Activated CD4-positive, alpha-beta memory T cell treated with anti-CD3 and anti-CD28 coated beads for 36 hours (primary cell): Measurements from ENCODE around the gene XKR7. TPM values are rescaled to one million over a fixed set of nuclear protein-coding genes. Genes with fewer than 3 reads are reported as not detected.
"Not testable (repeated sequence)": the region's sequence is repeated elsewhere in the genome, so short reads cannot be mapped to it uniquely, and the experiment has no call there.

Experiments
- CTCF ChIA-PET: fragments of 350-600 bp; sonication (Branson Sonifier 250); formaldehyde crosslinking; loops from one replicate; lab custom pipeline; 2021; ENCODE audit warnings: antibody characterized with exemption, inconsistent platforms; lab: Charles Lee
- POLR2A ChIA-PET: fragments of 350-600 bp; sonication (Branson Sonifier 250); formaldehyde crosslinking; loops from one replicate; lab custom pipeline; 2021; ENCODE audit warnings: antibody characterized with exemption; lab: Charles Lee
- DNase-seq: peaks from one replicate; pipeline ENCODE4 v3.0.0-alpha.2; 2020
- H3K27ac Mint-ChIP-seq: one replicate; pipeline ENCODE4 v1.8.0; 2021; ENCODE audit warnings: mixed read lengths
- H3K27me3 Mint-ChIP-seq: one replicate; pipeline ENCODE4 v1.8.0; 2021; ENCODE audit warnings: mixed read lengths
- H3K36me3 Mint-ChIP-seq: one replicate; pipeline ENCODE4 v1.8.0; 2021; ENCODE audit warnings: mixed read lengths
- H3K4me1 Mint-ChIP-seq: one replicate; pipeline ENCODE4 v1.8.0; 2021; ENCODE audit warnings: low read depth, mixed read lengths
- H3K4me3 Mint-ChIP-seq: one replicate; pipeline ENCODE4 v1.8.0; 2021; ENCODE audit warnings: mild to moderate bottlenecking, mixed read lengths
- H3K9me3 Mint-ChIP-seq: one replicate; pipeline ENCODE4 v1.8.0; 2021; ENCODE audit warnings: mixed read lengths
- intact Hi-C: fragments of 100-400 bp; cut with micrococcal nuclease; formaldehyde crosslinking; loops from one replicate; pipeline ENCODE4 v1.15.1; 2023
- total RNA-seq, 2 experiments: library from RNA; stranded (reverse); gene quantifications; one replicate each; pipeline ENCODE4 v1.2.3, GENCODE V29; 2021

The XKR7 gene
- total RNA-seq, 2 experiments from 2014 or later, result not detected

DNA sequence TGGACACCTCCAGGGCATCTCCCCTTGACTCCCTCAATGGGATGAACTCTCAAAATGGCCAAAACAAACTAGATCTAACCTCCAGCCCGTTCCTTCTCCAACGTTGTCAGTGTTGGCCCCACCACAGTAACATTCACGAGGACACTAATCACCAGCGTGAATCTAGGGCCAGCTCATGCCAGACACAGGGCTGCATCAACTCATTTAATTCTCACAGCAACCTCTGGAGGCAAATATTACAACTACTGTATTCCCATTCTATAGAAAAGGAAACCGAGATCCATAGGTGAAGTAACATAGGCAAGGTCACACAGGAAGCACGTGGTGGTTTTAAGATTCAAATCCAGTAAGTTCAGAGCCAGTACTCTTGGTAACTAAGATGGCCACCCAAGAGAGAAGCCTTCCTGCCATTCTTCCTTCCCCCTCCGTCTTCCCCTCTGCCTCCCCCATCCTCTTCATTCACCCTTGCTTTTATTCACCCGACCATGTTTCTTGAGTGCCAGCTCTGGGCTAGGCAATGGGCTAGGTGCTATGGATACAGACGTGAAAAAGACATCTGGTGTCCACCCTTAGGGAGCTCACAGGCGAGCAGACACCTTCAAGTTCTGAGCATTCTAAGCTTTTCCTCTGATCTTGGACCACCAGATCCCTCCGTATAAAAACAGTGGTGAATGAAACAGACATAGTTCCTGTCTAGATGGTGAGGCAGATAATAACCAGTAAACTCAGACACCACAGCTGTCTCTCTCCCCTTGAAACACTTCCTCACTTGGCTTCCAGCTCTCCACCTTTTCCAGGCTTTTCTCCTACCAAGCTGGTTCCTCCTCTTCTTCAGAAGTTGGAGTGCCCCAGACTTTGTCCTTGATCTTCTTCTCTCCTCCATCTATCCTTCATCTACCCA, 51.9 kb downstream of the XKR7 start:
- Mint-ChIP-seq H3K4me1 (peaks cover 21% of the 10 kb centered on the region), H3K27ac (no peak overlapping the region), H3K36me3 (no peaks in the 10 kb centered on the region), H3K4me3 (peak overlapping the region; percentile 75), H3K9me3 (no peaks in the 10 kb centered on the region), H3K27me3 (peaks cover 53% of the 10 kb centered on the region)
- intact Hi-C loops, result no loop called here
- ChIA-PET POLR2A (interaction anchor here (0.5 kb wide), 1 partner anchor 72 kb away, joined by 3 read pairs; no protein-coding TSS in a partner anchor), CTCF (interaction anchor here (1.3 to 5.2 kb wide), 3 partner anchors 11 to 173 kb away, joined by 3 to 41 read pairs (median 5); no protein-coding TSS in a partner anchor)
- DNase-seq, result no peak

DNA sequence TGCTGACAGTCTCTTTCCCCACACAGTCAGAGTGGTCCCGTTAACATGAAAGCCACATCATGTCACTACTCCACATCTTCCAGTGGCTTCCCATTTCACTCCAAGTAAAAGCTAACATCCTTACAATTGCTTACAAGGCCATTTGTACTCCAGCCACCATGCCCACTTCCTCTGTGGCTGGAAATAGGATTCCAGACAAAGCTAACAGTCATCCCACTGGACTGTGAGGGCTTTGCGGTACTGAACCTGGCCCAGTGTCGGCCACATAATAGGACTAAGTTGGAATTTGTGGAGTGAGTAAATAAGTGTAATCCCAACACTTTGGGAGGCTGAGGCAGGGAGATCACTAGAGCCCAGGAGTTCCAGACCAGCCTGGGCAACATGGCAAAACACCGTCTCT, 53.1 kb downstream of the XKR7 start:
- Mint-ChIP-seq H3K4me1 (peaks cover 21% of the 10 kb centered on the region), H3K9me3 (no peaks in the 10 kb centered on the region), H3K36me3 (no peaks in the 10 kb centered on the region), H3K4me3 (no peak overlapping the region), H3K27ac (no peak overlapping the region), H3K27me3 (peaks cover 50% of the 10 kb centered on the region)
- ChIA-PET POLR2A (no interaction called here), CTCF (interaction anchor here (1.3 to 5.2 kb wide), 3 partner anchors 10 to 174 kb away, joined by 3 to 41 read pairs (median 5); no protein-coding TSS in a partner anchor)
- intact Hi-C loops, result no loop called here
- no peak for DNase-seq

DNA sequence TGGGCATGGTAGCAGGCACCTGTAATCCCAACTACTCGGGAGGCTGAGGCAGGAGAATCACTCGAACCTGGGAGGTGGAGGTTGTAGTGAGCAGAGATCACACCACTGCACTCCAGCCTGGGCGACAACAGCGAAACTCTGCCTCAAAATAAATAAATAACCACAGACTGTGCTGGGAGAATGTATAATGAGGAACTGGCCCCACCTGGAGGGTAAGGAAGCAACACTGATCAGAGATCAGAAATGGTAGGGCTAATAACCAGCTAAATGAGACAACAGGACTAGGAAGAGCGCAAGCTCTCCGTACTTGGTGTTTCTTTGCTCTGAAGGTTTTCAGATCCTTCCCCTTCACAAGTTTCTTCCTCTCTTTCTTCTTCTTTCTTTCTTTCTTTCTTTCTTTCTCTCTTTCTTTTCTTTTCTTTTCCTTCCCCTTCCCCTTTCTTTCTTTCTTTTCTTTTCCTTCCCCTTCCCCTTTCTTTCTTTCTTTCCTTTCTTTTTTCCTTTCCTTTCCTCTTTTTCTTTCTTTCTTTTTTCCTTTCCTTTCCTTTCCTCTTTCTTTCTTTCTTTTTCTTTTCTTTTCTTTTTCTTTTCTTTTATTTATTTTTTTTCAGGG, 56.8 kb downstream of the XKR7 start:
- ChIA-PET POLR2A (no interaction called here), CTCF (interaction anchor here (1.4 kb wide), 1 partner anchor 10 kb away, joined by 5 read pairs; no protein-coding TSS in a partner anchor)
- no peak overlapping the region for H3K4me3 Mint-ChIP-seq
- H3K36me3 Mint-ChIP-seq, result no peaks in the 10 kb centered on the region
- no peak for DNase-seq
- intact Hi-C loops, result no loop called here
- H3K27ac Mint-ChIP-seq, result no peak overlapping the region
- peaks cover 33% of the 10 kb centered on the region for H3K27me3 Mint-ChIP-seq
- H3K9me3 Mint-ChIP-seq, result no peaks in the 10 kb centered on the region
- H3K4me1 Mint-ChIP-seq, result peaks cover 7% of the 10 kb centered on the region

DNA sequence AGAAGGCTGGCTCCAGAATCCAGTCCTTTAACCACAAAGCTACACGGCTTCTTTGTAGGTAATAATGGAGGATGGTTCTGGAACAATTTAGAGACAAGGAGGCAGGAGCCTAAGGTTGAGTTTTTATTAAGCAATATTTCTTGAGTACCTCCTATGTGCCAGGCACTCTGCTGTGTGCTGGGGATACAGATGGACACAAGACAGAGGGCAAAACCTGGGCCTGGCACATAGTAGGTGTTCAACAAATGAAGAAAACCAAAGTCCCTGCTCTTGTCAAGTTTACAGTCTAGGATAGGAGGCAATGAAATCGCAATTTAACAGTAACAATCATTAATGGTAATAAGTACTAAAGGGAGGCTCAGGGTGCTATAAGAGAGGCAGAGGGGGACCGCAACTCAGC, 59.7 kb downstream of the XKR7 start:
- intact Hi-C loops, result no loop called here
- no peaks in the 10 kb centered on the region for H3K36me3 Mint-ChIP-seq
- DNase-seq, result no peak
- POLR2A ChIA-PET, result no interaction called here
- no peaks in the 10 kb centered on the region for H3K4me1 Mint-ChIP-seq
- no peaks in the 10 kb centered on the region for H3K9me3 Mint-ChIP-seq
- no peak overlapping the region for H3K27ac Mint-ChIP-seq
- CTCF ChIA-PET, result interaction anchor here (0.6 to 1.0 kb wide), 2 partner anchors 75 to 175 kb away, joined by 3 read pairs; no protein-coding TSS in a partner anchor
- H3K27me3 Mint-ChIP-seq, result peaks cover 13% of the 10 kb centered on the region
- no peak overlapping the region for H3K4me3 Mint-ChIP-seq

DNA sequence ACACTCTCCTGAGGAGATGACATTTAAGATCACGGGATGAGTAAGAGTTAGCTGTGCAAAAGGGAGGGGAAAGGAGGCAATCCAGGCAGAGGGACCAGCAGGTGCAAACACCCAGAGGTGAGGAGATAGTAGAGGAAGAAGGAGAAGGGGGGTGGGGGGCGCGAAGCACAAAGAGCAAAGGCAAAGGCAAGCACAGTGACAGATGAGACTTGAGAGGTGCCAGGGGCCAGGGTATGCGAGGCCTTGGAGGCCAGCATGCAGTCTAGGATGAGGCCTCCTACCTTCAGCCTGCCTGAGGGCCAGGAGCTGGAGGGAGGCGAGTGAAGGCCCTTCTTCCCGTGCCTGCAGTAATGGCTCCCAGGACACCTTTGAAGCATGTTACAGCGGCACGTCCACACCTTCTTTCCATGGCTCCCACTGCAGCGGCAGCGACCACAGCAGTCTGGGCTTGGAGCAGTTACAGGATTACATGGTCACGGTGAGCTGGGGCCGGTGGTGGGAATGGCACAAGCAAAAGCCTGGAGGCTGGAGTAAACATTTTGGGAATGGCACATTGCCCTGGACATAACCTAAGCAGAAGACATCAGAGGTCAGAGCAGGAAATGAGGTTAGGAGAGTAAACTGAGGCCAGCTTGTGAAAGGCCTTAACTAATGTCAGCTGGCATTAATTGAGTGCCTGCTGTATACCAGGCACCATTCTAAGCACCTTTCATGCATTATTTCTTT, 60.9 kb downstream of the XKR7 start:
- POLR2A ChIA-PET, result no interaction called here
- Mint-ChIP-seq H3K27ac (no peak overlapping the region), H3K9me3 (no peaks in the 10 kb centered on the region), H3K36me3 (no peaks in the 10 kb centered on the region), H3K4me3 (no peak overlapping the region), H3K27me3 (peaks cover 7% of the 10 kb centered on the region), H3K4me1 (no peaks in the 10 kb centered on the region)
- DNase-seq, result no peak
- CTCF ChIA-PET, result interaction anchor here (1.0 to 5.5 kb wide), 8 partner anchors 8 to 207 kb away, joined by 3 to 67 read pairs (median 36); no protein-coding TSS in a partner anchor
- intact Hi-C loops, result no loop called here

DNA sequence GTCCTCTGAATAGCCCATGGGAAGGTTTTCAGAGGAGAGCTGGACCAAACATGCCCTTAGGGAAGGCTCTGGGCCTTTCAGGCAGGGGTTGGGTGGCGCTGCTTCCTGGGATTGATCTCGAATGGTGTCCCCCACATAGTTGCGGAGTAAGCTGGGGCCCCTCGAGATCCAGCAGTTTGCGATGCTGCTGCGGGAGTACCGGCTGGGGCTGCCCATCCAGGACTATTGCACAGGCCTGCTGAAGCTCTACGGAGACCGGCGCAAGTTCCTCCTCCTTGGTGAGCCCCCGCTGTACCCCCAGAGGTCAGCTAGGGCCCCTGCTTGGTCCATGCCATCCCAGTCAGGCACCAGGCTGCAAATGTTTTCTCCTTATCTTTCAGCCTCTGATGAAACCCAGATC, 61.6 kb downstream of the XKR7 start:
- H3K36me3 Mint-ChIP-seq, result no peaks in the 10 kb centered on the region
- H3K27ac Mint-ChIP-seq, result no peak overlapping the region
- H3K27me3 Mint-ChIP-seq, result peaks cover 7% of the 10 kb centered on the region
- ChIA-PET POLR2A (no interaction called here), CTCF (interaction anchor here (0.7 to 5.5 kb wide), 12 partner anchors 8 to 207 kb away, joined by 3 to 67 read pairs (median 17); partner anchors contain the start of gene PDRG1)
- intact Hi-C loops, result no loop called here
- no peaks in the 10 kb centered on the region for H3K4me1 Mint-ChIP-seq
- H3K9me3 Mint-ChIP-seq, result no peaks in the 10 kb centered on the region
- H3K4me3 Mint-ChIP-seq, result no peak overlapping the region
- no peak for DNase-seq

DNA sequence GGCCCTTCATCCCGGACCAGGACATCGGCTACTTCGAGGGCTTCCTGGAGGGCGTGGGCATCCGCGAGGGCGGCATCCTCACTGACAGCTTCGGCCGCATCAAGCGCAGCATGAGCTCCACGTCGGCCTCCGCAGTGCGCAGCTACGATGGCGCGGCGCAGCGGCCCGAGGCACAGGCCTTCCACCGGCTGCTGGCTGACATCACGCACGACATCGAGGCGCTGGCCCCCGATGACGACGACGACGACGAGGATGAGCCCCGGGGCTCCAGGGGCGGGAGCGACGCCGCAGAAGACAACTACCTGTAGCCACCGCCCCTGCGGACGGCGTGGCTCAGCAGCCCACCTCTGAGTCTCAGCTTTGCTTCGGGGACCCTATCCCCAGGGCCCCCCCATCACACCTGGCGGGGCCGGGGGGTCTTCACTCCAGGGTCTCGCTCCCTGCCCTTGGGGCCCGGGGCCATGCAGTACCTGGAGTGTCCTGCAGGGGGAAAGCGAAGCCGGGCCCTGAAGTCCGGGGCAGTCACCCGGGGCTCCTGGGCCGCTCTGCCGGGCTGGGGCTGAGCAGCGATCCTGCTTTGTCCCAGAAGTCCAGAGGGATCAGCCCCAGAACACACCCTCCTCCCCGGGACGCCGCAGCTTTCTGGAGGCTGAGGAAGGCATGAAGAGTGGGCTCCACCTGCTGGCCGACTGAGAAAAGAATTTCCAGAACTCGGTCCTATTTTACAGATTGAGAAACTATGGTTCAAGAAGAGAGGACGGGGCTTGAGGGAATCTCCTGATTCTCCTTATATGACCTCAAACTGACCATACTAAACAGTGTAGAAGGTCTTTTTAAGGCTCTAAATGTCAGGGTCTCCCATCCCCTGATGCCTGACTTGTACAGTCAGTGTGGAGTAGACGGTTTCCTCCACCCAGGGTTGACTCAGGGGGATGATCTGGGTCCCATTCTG, 63.3 kb downstream of the XKR7 start:
- Mint-ChIP-seq H3K27ac (no peak overlapping the region), H3K4me3 (no peak overlapping the region), H3K27me3 (peaks cover 21% of the 10 kb centered on the region), H3K36me3 (no peaks in the 10 kb centered on the region), H3K4me1 (no peaks in the 10 kb centered on the region), H3K9me3 (no peaks in the 10 kb centered on the region)
- peak; percentile 67 for DNase-seq
- intact Hi-C loops, result loop anchor here (1.0 to 10.0 kb wide), 3 partner anchors 76 to 209 kb away; partner anchors contain the start of gene PDRG1
- ChIA-PET CTCF (interaction anchor here (0.6 to 5.5 kb wide), 22 partner anchors 9 to 620 kb away, joined by 3 to 67 read pairs (median 6); partner anchors contain the start of gene PDRG1), POLR2A (no interaction called here)

DNA sequence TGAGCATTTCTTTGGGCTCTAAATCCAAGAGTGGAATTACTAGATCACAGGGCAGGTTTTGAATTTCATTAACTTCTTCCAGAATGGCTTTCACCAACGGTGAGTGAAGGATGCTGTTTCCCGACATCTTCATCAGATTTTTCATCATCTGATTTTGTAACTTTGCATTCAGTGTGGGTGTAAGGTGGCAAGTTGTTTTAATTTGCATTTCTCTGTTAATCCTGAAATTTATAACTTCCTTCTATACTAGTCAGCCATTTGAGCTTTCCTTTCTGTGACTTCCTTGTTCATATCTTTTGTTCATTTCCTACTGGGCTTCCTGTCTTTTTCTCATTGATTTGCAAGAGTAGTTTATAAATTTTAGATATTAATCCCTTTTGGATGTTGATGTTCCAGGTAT, 65.4 kb downstream of the XKR7 start:
- Mint-ChIP-seq H3K27ac (no peak overlapping the region), H3K36me3 (no peaks in the 10 kb centered on the region), H3K9me3 (no peaks in the 10 kb centered on the region), H3K27me3 (peaks cover 31% of the 10 kb centered on the region), H3K4me1 (no peaks in the 10 kb centered on the region), H3K4me3 (no peak overlapping the region)
- intact Hi-C loops, result loop anchor here (10.0 kb wide), 1 partner anchor 79 kb away; the partner anchor contains the start of gene PDRG1
- POLR2A ChIA-PET, result no interaction called here
- DNase-seq, result no peak
- CTCF ChIA-PET, result interaction anchor here (0.7 to 5.5 kb wide), 3 partner anchors 58 to 211 kb away, joined by 4 to 43 read pairs (median 36); partner anchors contain the start of gene PDRG1

DNA sequence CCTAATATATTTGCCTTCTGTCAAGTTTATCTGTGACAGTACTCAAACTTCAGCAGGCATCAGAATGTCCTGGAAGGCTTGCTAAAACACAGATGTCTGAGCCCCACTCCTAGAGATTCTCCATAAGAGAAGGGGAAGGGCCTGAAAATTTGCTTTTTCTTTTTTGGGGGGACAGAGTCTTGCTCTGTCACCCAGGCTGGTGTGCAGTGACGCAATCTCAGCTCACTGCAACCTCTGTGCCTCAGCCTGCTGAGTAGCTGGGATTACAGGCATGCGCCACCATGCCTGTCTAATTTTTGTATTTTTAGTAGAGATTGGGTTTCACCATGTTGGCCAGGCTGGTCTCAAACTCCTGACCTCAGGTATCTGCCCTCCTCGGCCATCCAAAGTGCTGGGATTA, 65.8 kb downstream of the XKR7 start:
- H3K36me3 Mint-ChIP-seq, H3K4me1 Mint-ChIP-seq, POLR2A ChIA-PET, H3K4me3 Mint-ChIP-seq, H3K27ac Mint-ChIP-seq, H3K9me3 Mint-ChIP-seq, DNase-seq: not testable (repeated sequence)
- H3K27me3 Mint-ChIP-seq, result peaks cover 33% of the 10 kb centered on the region
- CTCF ChIA-PET, result interaction anchor here (0.7 to 5.5 kb wide), 4 partner anchors 22 to 211 kb away, joined by 3 to 43 read pairs (median 20); partner anchors contain the start of gene PDRG1
- intact Hi-C loops, result loop anchor here (10.0 kb wide), 1 partner anchor 79 kb away; the partner anchor contains the start of gene PDRG1

DNA sequence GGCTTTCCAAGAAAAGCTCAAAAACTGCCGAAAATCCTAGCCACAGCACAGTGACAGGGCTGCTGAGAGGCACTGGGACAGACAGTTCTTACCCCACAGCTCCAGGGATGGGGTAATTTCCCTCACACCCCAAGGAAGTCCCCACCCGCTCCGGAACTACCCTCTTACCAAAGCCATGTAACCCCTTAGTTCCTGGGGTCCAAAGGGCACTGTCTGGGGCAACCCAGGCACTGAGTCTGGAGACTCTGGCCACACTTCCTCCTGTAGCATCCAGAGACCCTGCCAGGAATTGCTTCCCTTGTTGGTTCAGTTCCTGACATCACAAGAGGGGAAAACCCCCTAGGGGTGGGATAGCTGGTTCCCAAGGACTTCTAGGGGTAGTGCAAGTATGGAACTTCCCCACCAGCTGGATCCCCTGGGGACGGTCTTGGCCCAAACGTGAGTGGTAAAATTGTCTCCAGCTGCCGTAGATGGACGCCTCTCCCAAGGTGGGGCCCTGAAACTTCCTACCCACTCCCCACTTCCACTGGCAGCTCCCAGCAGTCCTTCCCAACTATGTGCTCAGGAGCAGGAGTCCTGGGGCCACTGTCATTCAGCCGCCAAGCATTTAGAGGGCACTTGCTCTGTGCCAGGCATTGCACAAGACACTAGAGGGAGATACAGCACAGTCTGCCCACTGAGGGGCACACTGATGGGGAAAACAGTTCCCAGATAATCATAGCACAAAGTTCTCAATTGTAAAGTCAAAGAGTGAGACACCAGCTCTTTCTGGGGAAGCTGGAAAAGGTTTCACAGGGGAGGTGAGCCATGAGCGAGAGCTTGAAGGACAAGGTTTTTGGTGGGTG, 66.9 kb downstream of the XKR7 start:
- no peak overlapping the region for H3K27ac Mint-ChIP-seq
- H3K36me3 Mint-ChIP-seq, result no peaks in the 10 kb centered on the region
- ChIA-PET CTCF (interaction anchor here (0.9 to 3.1 kb wide), 6 partner anchors 10 to 212 kb away, joined by 3 to 20 read pairs (median 4); no protein-coding TSS in a partner anchor), POLR2A (no interaction called here)
- H3K9me3 Mint-ChIP-seq, result no peaks in the 10 kb centered on the region
- no peak for DNase-seq
- H3K4me1 Mint-ChIP-seq, result no peaks in the 10 kb centered on the region
- intact Hi-C loops, result loop anchor here (1.0 to 10.0 kb wide), 2 partner anchors 57 to 80 kb away; partner anchors contain the start of gene PDRG1
- peaks cover 36% of the 10 kb centered on the region for H3K27me3 Mint-ChIP-seq
- H3K4me3 Mint-ChIP-seq, result no peak overlapping the region
